OCI-LY7 (cell line): ENCODE measurements around the gene GPR153.

Source experiments
- EZH2phosphoT487 ChIP-seq: fragments of 200-600 bp; sonication (generic); IDR thresholded peaks from 2 replicates; pipeline ENCODE4 v1.6.1; 2018; ENCODE audit warnings: low read depth, borderline replicate concordance, mild to moderate bottlenecking, mixed run types, antibody characterized with exemption, low read length, moderate library complexity, mixed read lengths
- TF ChIP-seq, protein P1 (sequence below): fragments of 200-600 bp; sonication (generic); conservative IDR thresholded peaks from 2 replicates; pipeline ENCODE4 v1.5.1; 2014; ENCODE audit warnings: mild to moderate bottlenecking, antibody characterized with exemption, low read length, moderate library complexity, mixed read lengths

DNA sequence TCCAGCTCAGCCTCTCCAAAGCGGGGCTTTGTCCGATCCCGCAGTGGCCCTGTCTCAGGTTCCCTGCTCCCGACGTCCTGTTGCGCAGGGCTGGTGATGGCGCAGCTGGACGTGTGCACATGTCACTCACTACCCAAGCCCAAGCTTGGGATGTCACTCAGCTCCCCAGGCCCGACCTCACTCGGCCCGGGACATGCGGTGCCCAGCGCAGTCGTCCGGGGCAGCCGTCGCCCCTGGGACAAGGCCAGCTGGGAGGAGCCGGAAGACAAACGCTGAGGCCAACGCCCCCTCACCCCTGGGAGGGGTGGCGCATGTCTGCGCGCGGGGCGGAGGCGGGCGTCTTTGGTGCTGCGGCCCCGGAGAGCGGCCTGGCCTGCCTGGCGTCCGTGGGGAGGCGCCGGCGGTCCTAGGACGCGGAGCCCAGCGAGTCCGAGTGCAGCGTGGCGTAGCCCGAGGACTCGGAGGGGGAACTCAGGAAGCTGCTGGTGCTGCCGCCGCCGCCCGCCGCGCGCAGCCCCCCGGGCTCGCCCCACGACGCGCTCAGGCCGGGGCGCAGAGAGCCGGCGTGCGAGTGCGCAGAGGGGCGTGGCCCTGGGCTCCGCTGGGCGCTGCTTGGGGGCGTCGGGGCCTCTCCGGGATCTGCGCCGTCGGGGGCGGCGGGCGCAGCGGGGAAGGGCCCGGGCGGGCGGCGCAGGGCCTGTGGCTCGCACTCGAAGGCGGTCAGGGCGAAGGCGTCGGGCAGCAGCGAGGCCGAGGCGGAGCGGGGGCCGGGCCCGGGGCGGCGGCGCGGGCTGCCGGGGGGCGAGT is 11.8 kb downstream of the GPR153 start:
- TF ChIP-seq, protein P1, sequence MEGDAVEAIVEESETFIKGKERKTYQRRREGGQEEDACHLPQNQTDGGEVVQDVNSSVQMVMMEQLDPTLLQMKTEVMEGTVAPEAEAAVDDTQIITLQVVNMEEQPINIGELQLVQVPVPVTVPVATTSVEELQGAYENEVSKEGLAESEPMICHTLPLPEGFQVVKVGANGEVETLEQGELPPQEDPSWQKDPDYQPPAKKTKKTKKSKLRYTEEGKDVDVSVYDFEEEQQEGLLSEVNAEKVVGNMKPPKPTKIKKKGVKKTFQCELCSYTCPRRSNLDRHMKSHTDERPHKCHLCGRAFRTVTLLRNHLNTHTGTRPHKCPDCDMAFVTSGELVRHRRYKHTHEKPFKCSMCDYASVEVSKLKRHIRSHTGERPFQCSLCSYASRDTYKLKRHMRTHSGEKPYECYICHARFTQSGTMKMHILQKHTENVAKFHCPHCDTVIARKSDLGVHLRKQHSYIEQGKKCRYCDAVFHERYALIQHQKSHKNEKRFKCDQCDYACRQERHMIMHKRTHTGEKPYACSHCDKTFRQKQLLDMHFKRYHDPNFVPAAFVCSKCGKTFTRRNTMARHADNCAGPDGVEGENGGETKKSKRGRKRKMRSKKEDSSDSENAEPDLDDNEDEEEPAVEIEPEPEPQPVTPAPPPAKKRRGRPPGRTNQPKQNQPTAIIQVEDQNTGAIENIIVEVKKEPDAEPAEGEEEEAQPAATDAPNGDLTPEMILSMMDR = no peak
- TF ChIP-seq EZH2phosphoT487 = no peak
